Measurements from ENCODE around the gene NEU2.

The NEU2 gene

DNA sequence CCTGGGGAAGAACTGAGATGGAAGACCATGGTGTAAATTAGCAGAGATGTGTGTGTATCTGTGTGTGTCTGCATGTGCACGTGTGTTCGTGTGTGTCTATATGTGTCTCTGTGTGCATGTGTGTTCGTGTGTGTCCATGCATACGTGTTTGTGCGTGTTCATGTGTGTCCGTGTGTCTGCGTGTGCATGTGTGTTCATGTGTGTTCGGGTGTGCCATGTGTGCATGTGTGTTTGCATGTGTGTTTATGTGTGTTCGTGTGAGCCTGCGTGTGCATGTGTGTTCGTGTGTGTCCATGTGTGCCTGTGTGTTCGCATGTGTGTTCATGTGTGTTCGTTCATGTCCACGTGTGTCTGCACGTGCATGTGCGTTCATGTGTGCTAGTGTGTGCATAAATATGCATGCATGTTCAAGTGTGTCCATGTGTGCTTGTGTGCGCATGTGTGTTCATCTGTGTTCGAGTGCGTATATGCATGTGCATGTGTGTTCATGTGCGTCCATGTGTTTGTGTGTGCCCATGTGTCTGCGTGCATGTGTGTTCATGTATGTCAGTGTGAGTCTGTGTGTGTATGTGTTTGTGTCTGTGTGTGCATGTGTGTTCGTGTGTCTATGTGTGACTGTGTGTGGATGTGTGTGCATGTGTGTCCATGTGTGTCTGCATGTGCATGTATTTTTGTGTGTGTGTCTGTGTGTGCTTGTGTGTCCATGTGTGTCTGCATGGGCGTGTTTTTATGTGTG, 3.1 kb downstream of the NEU2 start:
- TF ChIP-seq, protein P1, sequence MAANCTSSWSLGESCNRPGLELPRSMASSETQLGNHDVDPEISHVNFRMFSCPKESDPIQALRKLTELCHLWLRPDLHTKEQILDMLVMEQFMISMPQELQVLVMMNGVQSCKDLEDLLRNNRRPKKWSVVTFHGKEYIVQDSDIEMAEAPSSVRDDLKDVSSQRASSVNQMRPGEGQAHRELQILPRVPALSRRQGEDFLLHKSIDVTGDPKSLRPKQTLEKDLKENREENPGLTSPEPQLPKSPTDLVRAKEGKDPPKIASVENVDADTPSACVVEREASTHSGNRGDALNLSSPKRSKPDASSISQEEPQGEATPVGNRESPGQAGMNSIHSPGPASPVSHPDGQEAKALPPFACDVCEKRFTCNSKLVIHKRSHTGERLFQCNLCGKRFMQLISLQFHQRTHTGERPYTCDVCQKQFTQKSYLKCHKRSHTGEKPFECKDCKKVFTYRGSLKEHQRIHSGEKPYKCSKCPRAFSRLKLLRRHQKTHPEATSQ (tag by site-specific recombination; IDR thresholded peaks at IDR 0.05): 0 out of 2 replicates have a peak, but pooled peaks have one; percentile 17
- TF ChIP-seq, protein P2, sequence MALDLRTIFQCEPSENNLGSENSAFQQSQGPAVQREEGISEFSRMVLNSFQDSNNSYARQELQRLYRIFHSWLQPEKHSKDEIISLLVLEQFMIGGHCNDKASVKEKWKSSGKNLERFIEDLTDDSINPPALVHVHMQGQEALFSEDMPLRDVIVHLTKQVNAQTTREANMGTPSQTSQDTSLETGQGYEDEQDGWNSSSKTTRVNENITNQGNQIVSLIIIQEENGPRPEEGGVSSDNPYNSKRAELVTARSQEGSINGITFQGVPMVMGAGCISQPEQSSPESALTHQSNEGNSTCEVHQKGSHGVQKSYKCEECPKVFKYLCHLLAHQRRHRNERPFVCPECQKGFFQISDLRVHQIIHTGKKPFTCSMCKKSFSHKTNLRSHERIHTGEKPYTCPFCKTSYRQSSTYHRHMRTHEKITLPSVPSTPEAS (tag by site-specific recombination; IDR thresholded peaks at IDR 0.05): peak; percentile 61; the same call in 1 of the 2 replicates
- no peak for TF ChIP-seq ZNF366 (tag by site-specific recombination; conservative IDR thresholded peaks at IDR 0.05)
- Histone ChIP-seq H3K36me3 (ENCODE audit: control insufficient read depth in 2 of 2, insufficient read depth in 1 of 2, low read length in 2 of 2) (no peaks in the 10 kb centered on the region), H3K9me3 (ENCODE audit: control insufficient read depth, insufficient read depth, low read depth, low read length) (no peaks in the 10 kb centered on the region), H3K27ac (ENCODE audit: extremely low read depth, low read depth, low read length) (no peak overlapping the region), H3K4me3 (ENCODE audit: low read depth, low read length) (no peak overlapping the region), H3K4me1 (ENCODE audit: control insufficient read depth, insufficient read depth, low read length) (no peaks in the 10 kb centered on the region)
- ChIA-PET CTCF (no interaction called here), POLR2A (no interaction called here)

DNA sequence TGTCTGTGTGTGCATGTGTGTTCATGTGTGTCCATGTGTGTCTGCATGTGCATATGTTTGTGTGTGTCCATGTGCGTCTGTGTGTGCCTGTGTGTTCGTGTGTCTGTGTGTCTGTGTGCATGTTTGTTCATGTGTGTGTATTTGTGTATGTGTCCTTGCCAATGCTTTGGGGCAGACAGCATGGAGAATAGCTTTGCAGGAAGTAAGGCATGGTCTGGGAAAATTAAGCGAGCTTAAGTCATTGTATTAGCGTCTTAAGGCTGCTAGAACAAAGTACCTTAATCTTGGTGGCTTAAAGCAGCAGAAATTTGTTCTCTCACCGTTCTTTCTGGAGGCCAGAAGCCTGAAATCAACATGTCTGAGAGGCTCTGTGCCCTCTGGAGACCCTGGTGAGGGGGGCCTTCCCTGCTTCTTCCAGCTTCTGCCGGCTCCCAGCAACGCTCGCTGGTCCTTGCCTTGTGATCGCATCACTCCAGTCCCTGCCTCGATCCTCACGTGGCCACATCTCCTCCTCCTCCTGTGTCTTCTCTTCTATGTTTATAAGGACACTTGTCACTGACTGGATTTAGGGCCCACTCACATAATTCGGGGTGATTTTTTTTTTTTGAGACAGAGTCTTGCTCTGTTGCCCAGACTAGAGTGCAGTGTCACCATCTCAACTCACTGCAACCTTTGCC, 3.8 kb downstream of the NEU2 start:
- CTCF ChIA-PET: no interaction called here
- TF ChIP-seq ZNF155 (tag by site-specific recombination; IDR thresholded peaks at IDR 0.05) (no peak), ZNF19 (tag by site-specific recombination; IDR thresholded peaks at IDR 0.05; ENCODE audit: low read depth) (no peak), ZNF48 (tag by site-specific recombination; IDR thresholded peaks at IDR 0.05) (no peak)
- TF ChIP-seq, protein P2 (tag by site-specific recombination; IDR thresholded peaks at IDR 0.05): 0 out of 2 replicates have a peak, but pooled peaks have one; percentile 16
- TF ChIP-seq, protein P3, sequence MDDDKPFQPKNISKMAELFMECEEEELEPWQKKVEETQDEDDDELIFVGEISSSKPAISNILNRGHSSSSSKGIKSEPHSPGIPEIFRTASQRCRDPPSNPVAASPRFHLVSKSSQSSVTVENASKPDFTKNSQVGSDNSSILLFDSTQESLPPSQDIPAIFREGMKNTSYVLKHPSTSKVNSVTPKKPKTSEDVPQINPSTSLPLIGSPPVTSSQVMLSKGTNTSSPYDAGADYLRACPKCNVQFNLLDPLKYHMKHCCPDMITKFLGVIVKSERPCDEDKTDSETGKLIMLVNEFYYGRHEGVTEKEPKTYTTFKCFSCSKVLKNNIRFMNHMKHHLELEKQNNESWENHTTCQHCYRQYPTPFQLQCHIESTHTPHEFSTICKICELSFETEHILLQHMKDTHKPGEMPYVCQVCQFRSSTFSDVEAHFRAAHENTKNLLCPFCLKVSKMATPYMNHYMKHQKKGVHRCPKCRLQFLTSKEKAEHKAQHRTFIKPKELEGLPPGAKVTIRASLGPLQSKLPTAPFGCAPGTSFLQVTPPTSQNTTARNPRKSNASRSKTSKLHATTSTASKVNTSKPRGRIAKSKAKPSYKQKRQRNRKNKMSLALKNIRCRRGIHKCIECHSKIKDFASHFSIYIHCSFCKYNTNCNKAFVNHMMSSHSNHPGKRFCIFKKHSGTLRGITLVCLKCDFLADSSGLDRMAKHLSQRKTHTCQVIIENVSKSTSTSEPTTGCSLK (tag by site-specific recombination; IDR thresholded peaks at IDR 0.05): no peak

DNA sequence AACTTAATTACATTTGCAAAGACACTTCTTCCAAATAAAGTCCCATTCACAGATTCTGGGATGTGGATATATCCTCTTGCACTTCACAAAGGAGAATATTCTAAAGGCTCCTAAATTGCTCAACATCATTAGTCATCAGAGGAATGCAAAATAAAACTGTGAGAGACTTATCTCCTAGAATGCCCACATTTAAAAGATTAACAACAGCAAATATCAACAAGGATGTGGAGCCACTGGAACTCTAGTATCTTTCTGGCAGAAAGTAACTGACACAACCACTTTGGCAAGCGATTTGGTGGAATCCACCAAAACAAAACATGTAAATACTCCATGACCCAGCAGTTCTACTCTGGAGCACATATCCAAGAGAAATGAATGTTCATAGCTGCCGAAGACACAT, 4.6 kb downstream of the NEU2 start:
- Histone ChIP-seq H3K4me1 (ENCODE audit: control insufficient read depth, insufficient read depth, low read length) (no peaks in the 10 kb centered on the region), H3K9me3 (ENCODE audit: control insufficient read depth, insufficient read depth, low read depth, low read length) (no peaks in the 10 kb centered on the region), H3K36me3 (ENCODE audit: control insufficient read depth in 2 of 2, insufficient read depth in 1 of 2, low read length in 2 of 2) (no peaks in the 10 kb centered on the region), H3K27ac (ENCODE audit: extremely low read depth, low read depth, low read length) (no peak overlapping the region), H3K4me3 (ENCODE audit: low read depth, low read length) (no peak overlapping the region)
- ChIA-PET POLR2A (no interaction called here), CTCF (interaction anchor here (0.9 kb wide), 1 partner anchor 8 kb away, joined by 3 read pairs; no protein-coding TSS in a partner anchor)
- TF ChIP-seq ZNF747 (tag by site-specific recombination; IDR thresholded peaks at IDR 0.05): no peak
- TF ChIP-seq SP2 (tag by site-specific recombination; IDR thresholded peaks at IDR 0.05): no peak
- TF ChIP-seq, protein P4, sequence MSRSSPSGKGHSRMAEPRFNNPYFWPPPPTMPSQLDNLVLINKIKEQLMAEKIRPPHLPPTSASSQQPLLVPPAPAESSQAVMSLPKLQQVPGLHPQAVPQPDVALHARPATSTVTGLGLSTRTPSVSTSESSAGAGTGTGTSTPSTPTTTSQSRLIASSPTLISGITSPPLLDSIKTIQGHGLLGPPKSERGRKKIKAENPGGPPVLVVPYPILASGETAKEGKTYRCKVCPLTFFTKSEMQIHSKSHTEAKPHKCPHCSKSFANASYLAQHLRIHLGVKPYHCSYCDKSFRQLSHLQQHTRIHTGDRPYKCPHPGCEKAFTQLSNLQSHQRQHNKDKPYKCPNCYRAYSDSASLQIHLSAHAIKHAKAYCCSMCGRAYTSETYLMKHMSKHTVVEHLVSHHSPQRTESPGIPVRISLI (tag by site-specific recombination; IDR thresholded peaks at IDR 0.05): no peak
- no peak for TF ChIP-seq ZNF843 (tag by site-specific recombination; IDR thresholded peaks at IDR 0.05)
- TF ChIP-seq, protein P5, sequence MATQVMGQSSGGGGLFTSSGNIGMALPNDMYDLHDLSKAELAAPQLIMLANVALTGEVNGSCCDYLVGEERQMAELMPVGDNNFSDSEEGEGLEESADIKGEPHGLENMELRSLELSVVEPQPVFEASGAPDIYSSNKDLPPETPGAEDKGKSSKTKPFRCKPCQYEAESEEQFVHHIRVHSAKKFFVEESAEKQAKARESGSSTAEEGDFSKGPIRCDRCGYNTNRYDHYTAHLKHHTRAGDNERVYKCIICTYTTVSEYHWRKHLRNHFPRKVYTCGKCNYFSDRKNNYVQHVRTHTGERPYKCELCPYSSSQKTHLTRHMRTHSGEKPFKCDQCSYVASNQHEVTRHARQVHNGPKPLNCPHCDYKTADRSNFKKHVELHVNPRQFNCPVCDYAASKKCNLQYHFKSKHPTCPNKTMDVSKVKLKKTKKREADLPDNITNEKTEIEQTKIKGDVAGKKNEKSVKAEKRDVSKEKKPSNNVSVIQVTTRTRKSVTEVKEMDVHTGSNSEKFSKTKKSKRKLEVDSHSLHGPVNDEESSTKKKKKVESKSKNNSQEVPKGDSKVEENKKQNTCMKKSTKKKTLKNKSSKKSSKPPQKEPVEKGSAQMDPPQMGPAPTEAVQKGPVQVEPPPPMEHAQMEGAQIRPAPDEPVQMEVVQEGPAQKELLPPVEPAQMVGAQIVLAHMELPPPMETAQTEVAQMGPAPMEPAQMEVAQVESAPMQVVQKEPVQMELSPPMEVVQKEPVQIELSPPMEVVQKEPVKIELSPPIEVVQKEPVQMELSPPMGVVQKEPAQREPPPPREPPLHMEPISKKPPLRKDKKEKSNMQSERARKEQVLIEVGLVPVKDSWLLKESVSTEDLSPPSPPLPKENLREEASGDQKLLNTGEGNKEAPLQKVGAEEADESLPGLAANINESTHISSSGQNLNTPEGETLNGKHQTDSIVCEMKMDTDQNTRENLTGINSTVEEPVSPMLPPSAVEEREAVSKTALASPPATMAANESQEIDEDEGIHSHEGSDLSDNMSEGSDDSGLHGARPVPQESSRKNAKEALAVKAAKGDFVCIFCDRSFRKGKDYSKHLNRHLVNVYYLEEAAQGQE (tag by site-specific recombination; IDR thresholded peaks at IDR 0.05): no peak
- TF ChIP-seq ZNF132 (tag by site-specific recombination; IDR thresholded peaks at IDR 0.05; ENCODE audit: borderline replicate concordance): no peak
- no peak for TF ChIP-seq WT1 (tag by site-specific recombination; IDR thresholded peaks at IDR 0.05)
- no peak for TF ChIP-seq ZNF521 (tag by site-specific recombination; IDR thresholded peaks at IDR 0.05)
- no peak for TF ChIP-seq KLF9 (tag by site-specific recombination; IDR thresholded peaks at IDR 0.05; ENCODE audit: low read depth)

More for the DNA sequence above, 3.8 kb downstream of the NEU2 start:
- Histone ChIP-seq H3K36me3 (ENCODE audit: control insufficient read depth in 2 of 2, insufficient read depth in 1 of 2, low read length in 2 of 2) (no peaks in the 10 kb centered on the region), H3K4me1 (ENCODE audit: control insufficient read depth, insufficient read depth, low read length) (no peaks in the 10 kb centered on the region), H3K9me3 (ENCODE audit: control insufficient read depth, insufficient read depth, low read depth, low read length) (no peaks in the 10 kb centered on the region), H3K27ac (ENCODE audit: extremely low read depth, low read depth, low read length) (no peak overlapping the region), H3K4me3 (ENCODE audit: low read depth, low read length) (no peak overlapping the region)
- POLR2A ChIA-PET: no interaction called here
